GM23338 (cell line): ENCODE data around the gene AGAP1. TPM values are rescaled to one million over a fixed set of nuclear protein-coding genes. Genes with fewer than 3 reads are reported as not detected.
A peak's percentile ranks its signal among the peaks of the same experiment; 100 is the strongest.

Source experiments
- ATAC-seq: fragments of 200-7000 bp; cut with Tn5 transposase; 3 replicates; pipeline ENCODE4 v1.9.1; 2020
- DNase-seq: peaks from one replicate; pipeline ENCODE4 v3.0.0-alpha.2; 2015; ENCODE audit warnings: low spot score
- H2AFZ ChIP-seq: fragments of 200-600 bp; sonication (generic); 2 replicates; pipeline ENCODE4 v1.8.0; 2016; ENCODE audit warnings: antibody characterized with exemption, mild to moderate bottlenecking, moderate library complexity
- H3F3A ChIP-seq: fragments of 200-600 bp; sonication (generic); replicated peaks from 2 replicates; pipeline ENCODE4 v1.8.0; 2017; ENCODE audit warnings: antibody characterized with exemption, mixed run types, low read depth
- H3K27ac ChIP-seq: fragments of 200-600 bp; sonication (generic); 2 replicates; pipeline ENCODE4 v1.6.1; 2016; ENCODE audit warnings: low read depth
- H3K27me3 ChIP-seq: fragments of 200-600 bp; sonication (generic); 2 replicates; pipeline ENCODE4 v1.8.0; 2016; ENCODE audit warnings: mild to moderate bottlenecking, mixed run types, moderate library complexity; ENCODE audit not compliant: insufficient read depth
- H3K36me3 ChIP-seq: fragments of 200-600 bp; sonication (generic); 2 replicates; pipeline ENCODE4 v1.8.0; 2016; ENCODE audit warnings: mild to moderate bottlenecking; ENCODE audit not compliant: insufficient read depth
- H3K4me1 ChIP-seq: fragments of 200-600 bp; sonication (generic); 2 replicates; pipeline ENCODE4 v1.8.0; 2016; ENCODE audit warnings: mild to moderate bottlenecking, moderate library complexity; ENCODE audit not compliant: insufficient read depth
- H3K4me2 ChIP-seq: fragments of 200-600 bp; sonication (generic); 2 replicates; pipeline ENCODE4 v1.7.1; 2017; ENCODE audit warnings: mixed run types
- H3K4me3 ChIP-seq: fragments of 200-600 bp; sonication (generic); 2 replicates; pipeline ENCODE4 v1.6.1; 2016; ENCODE audit warnings: mixed run types
- H3K79me2 ChIP-seq: fragments of 200-600 bp; sonication (generic); replicated peaks from 2 replicates; pipeline ENCODE4 v1.8.0; 2017; ENCODE audit warnings: mild to moderate bottlenecking; ENCODE audit not compliant: insufficient read depth
- H3K9me2 ChIP-seq: fragments of 200-600 bp; sonication (generic); 2 replicates; pipeline ENCODE4 v1.8.0; 2017; ENCODE audit not compliant: insufficient read depth
- H4K20me1 ChIP-seq: fragments of 200-600 bp; sonication (generic); replicated peaks from 2 replicates; pipeline ENCODE4 v1.8.0; 2017; ENCODE audit warnings: mild to moderate bottlenecking; ENCODE audit not compliant: insufficient read depth
- H3K27ac Mint-ChIP-seq: 2 replicates; pipeline ENCODE4 v1.8.0; 2020; ENCODE audit warnings: inconsistent platforms, mild to moderate bottlenecking, moderate library complexity, mixed read lengths
- H3K27me3 Mint-ChIP-seq: 3 replicates; pipeline ENCODE4 v1.8.0; 2022; ENCODE audit warnings: low read depth, mild to moderate bottlenecking, moderate library complexity, mixed read lengths, inconsistent platforms; ENCODE audit not compliant: insufficient read depth, poor library complexity
- H3K36me3 Mint-ChIP-seq: 3 replicates; pipeline ENCODE4 v1.8.0; 2021; ENCODE audit warnings: low read depth, mild to moderate bottlenecking, inconsistent platforms, moderate library complexity, mixed read lengths
- H3K4me1 Mint-ChIP-seq: 3 replicates; pipeline ENCODE4 v1.8.0; 2020; ENCODE audit warnings: mild to moderate bottlenecking, inconsistent platforms, mixed read lengths
- H3K4me3 Mint-ChIP-seq: 3 replicates; pipeline ENCODE4 v1.8.0; 2021; ENCODE audit warnings: moderate library complexity, mild to moderate bottlenecking, inconsistent platforms, mixed read lengths
- H3K9me3 Mint-ChIP-seq: 3 replicates; pipeline ENCODE4 v1.8.0; 2020; ENCODE audit warnings: moderate library complexity, mild to moderate bottlenecking, inconsistent platforms, mixed read lengths
- CREB1 ChIP-seq: fragments of 250-450 bp; sonication (Bioruptor Pico); IDR thresholded peaks from 2 replicates; pipeline ENCODE4 v1.5.0; 2020; ENCODE audit warnings: low read depth, mild to moderate bottlenecking, moderate library complexity
- CTCF ChIP-seq, 2 experiments: fragments of 200-600 bp in 1 of 2; sonication (generic) in 1 of 2; conservative IDR thresholded peaks; 2 replicates each; pipeline versions ENCODE4 v1.5.1 to v1.6.1; 2016 to 2017; ENCODE audit warnings: antibody characterized with exemption in 2 of 2, low read depth in 2 of 2, mild to moderate bottlenecking in 2 of 2, moderate library complexity in 1 of 2
- ETS1 ChIP-seq: IDR thresholded peaks from 2 replicates; pipeline ENCODE4 v1.6.1; 2016; ENCODE audit warnings: antibody characterized with exemption
- EZH2 ChIP-seq: fragments of 200-600 bp; sonication (generic); IDR thresholded peaks from one replicate; pipeline ENCODE4 v1.8.0; 2017; ENCODE audit warnings: antibody characterized with exemption, mild to moderate bottlenecking, low read depth; ENCODE audit not compliant: unreplicated experiment
- EZH2phosphoT487 ChIP-seq: fragments of 200-600 bp; sonication (generic); IDR thresholded peaks from one replicate; pipeline ENCODE4 v1.8.1; 2018; ENCODE audit warnings: antibody characterized with exemption; ENCODE audit not compliant: unreplicated experiment
- JUNB ChIP-seq: IDR thresholded peaks from one replicate; pipeline ENCODE4 v1.6.1; 2016; ENCODE audit warnings: antibody characterized with exemption; ENCODE audit not compliant: unreplicated experiment
- NANOG ChIP-seq: IDR thresholded peaks from 2 replicates; pipeline ENCODE4 v1.6.1; 2016; ENCODE audit warnings: antibody characterized with exemption, borderline replicate concordance
- POLR2AphosphoS5 ChIP-seq: IDR thresholded peaks from 2 replicates; pipeline ENCODE4 v1.6.1; 2016; ENCODE audit warnings: antibody characterized with exemption, low read depth
- REST ChIP-seq: IDR thresholded peaks from one replicate; pipeline ENCODE4 v1.6.1; 2018; ENCODE audit warnings: antibody characterized with exemption; ENCODE audit not compliant: unreplicated experiment
- STAT1 ChIP-seq: IDR thresholded peaks from one replicate; pipeline ENCODE4 v1.6.1; 2016; ENCODE audit warnings: antibody characterized with exemption; ENCODE audit not compliant: unreplicated experiment
- ZNF114 ChIP-seq: fragments of 250-450 bp; sonication (Bioruptor Pico); IDR thresholded peaks from 2 replicates; pipeline ENCODE4 v1.5.0; 2020; ENCODE audit warnings: mild to moderate bottlenecking, moderate library complexity
- ZNF331 ChIP-seq: fragments of 250-450 bp; sonication (Bioruptor Pico); IDR thresholded peaks from 2 replicates; pipeline ENCODE4 v1.5.0; 2020; ENCODE audit warnings: low read depth, mild to moderate bottlenecking, moderate library complexity
- ZNF462 ChIP-seq: fragments of 250-450 bp; sonication (Bioruptor Pico); IDR thresholded peaks from 2 replicates; pipeline ENCODE4 v1.5.0; 2020; ENCODE audit warnings: mild to moderate bottlenecking, moderate library complexity
- polyA plus RNA-seq: library from polyadenylated mRNA; unstranded; fragments of >200 nt; fragmentation: Nextera tagmentation; extraction: Ambion mirVana; gene quantifications from 2 replicates; pipeline ENCODE4 v1.2.1, GENCODE V29; 2016
- total RNA-seq: library from RNA; depleted of rRNA; stranded (reverse); fragments of >200 nt; shearing (Covaris generic); gene quantifications from 2 replicates; pipeline ENCODE4 v1.2.3, GENCODE V29; 2014

Gene AGAP1
- total and polyA plus RNA-seq, 2 experiments from 2014 or later: 13.3 to 27.9 TPM

- Histone ChIP-seq H3K4me1 (peaks cover 9% of the 10 kb centered on the region), H3K27me3 (no peaks in the 10 kb centered on the region), H3K36me3 (no peaks in the 10 kb centered on the region), H3K4me2 (no peak overlapping the region), H3K4me3 (no peak overlapping the region), H4K20me1 (peaks cover 14% of the 10 kb centered on the region), H2AFZ (no peak overlapping the region), H3K79me2 (peaks cover 95% of the 10 kb centered on the region), H3K27ac (no peak overlapping the region), H3F3A (no peaks in the 10 kb centered on the region), H3K9me2 (no peaks in the 10 kb centered on the region)
- TF ChIP-seq ETS1: no peak
- no peak for TF ChIP-seq NANOG
- TF ChIP-seq CREB1 (CRISPR knock-in tag): no peak
- TF ChIP-seq CTCF (conservative IDR thresholded peaks at IDR 0.05; ENCODE audit: low read depth in 2 of 2): no peak
- TF ChIP-seq EZH2: no peak
- no peak for TF ChIP-seq POLR2AphosphoS5
- no peak for TF ChIP-seq JUNB
- TF ChIP-seq ZNF114 (CRISPR knock-in tag): no peak
- no peak for TF ChIP-seq EZH2phosphoT487
- TF ChIP-seq ZNF462 (CRISPR knock-in tag): no peak
- TF ChIP-seq ZNF331 (CRISPR knock-in tag): no peak
- TF ChIP-seq REST: no peak
- TF ChIP-seq STAT1: no peak
- H3K36me3 Mint-ChIP-seq: no peaks in the 10 kb centered on the region
- no peaks in the 10 kb centered on the region for H3K9me3 Mint-ChIP-seq
- H3K4me3 Mint-ChIP-seq: no peak overlapping the region
- ATAC-seq (no peak), DNase-seq (no peak)
- H3K27me3 Mint-ChIP-seq: peaks cover 12% of the 10 kb centered on the region
- H3K4me1 Mint-ChIP-seq: peaks cover 54% of the 10 kb centered on the region
- peak overlapping the region; percentile 42; the same call in 1 of the 2 replicates for H3K27ac Mint-ChIP-seq
Observed at GRCh38 chr2:235553291-235553690, 59.4 kb downstream of the AGAP1 start.
